Karpas-422 (cell line): ENCODE data around the gene CDCA8. TPM values are rescaled to one million over a fixed set of nuclear protein-coding genes. Genes with fewer than 3 reads are reported as not detected.

ENCODE experiments used
- DNase-seq: peaks from one replicate; pipeline ENCODE4 v3.0.0-alpha.2; 2015
- H2AFZ ChIP-seq: fragments of 200-600 bp; sonication (generic); 2 replicates; pipeline ENCODE4 v1.6.1; 2014; ENCODE audit warnings: antibody characterized with exemption, low read length, mixed read lengths
- H3K27ac ChIP-seq: fragments of 200-600 bp; sonication (generic); 2 replicates; pipeline ENCODE4 v1.5.1; 2014; ENCODE audit warnings: mild to moderate bottlenecking, low read length, moderate library complexity
- H3K27me3 ChIP-seq: fragments of 200-600 bp; sonication (generic); 2 replicates; pipeline ENCODE4 v1.6.1; 2014; ENCODE audit warnings: low read length, mixed read lengths
- H3K36me3 ChIP-seq: fragments of 200-600 bp; sonication (generic); 2 replicates; pipeline ENCODE4 v1.6.1; 2014; ENCODE audit warnings: low read length, mixed read lengths; ENCODE audit not compliant: insufficient read depth
- H3K4me1 ChIP-seq: fragments of 200-600 bp; sonication (generic); 2 replicates; pipeline ENCODE4 v1.6.1; 2014; ENCODE audit warnings: mild to moderate bottlenecking, low read length, mixed read lengths
- H3K4me2 ChIP-seq: fragments of 200-600 bp; sonication (generic); 2 replicates; pipeline ENCODE4 v1.6.1; 2014; ENCODE audit warnings: low read length, low read depth, mild to moderate bottlenecking; ENCODE audit not compliant: poor library complexity, severe bottlenecking
- H3K4me3 ChIP-seq: fragments of 200-600 bp; sonication (generic); 2 replicates; pipeline ENCODE4 v1.5.1; 2014; ENCODE audit warnings: mild to moderate bottlenecking, antibody characterized with exemption, low read length, mixed read lengths
- H3K79me2 ChIP-seq: fragments of 200-600 bp; sonication (generic); 2 replicates; pipeline ENCODE4 v1.6.1; 2014; ENCODE audit warnings: mild to moderate bottlenecking, low read length, mixed read lengths
- H3K9ac ChIP-seq: fragments of 200-600 bp; sonication (generic); 2 replicates; pipeline ENCODE4 v1.6.0; 2014; ENCODE audit warnings: low read length
- H3K9me2 ChIP-seq: fragments of 200-600 bp; sonication (generic), shearing (Covaris generic); replicated peaks from 2 replicates; pipeline ENCODE4 v1.6.0; 2014; ENCODE audit warnings: mild to moderate bottlenecking, low read length, moderate library complexity; ENCODE audit not compliant: insufficient read depth
- H3K9me3 ChIP-seq: fragments of 300-700, 200-600 bp; sonication (generic); 2 replicates; pipeline ENCODE4 v1.6.1; 2014; ENCODE audit warnings: low read length, mixed read lengths
- H4K20me1 ChIP-seq: fragments of 200-600 bp; sonication (generic); 2 replicates; pipeline ENCODE4 v1.6.1; 2014; ENCODE audit warnings: mild to moderate bottlenecking, antibody characterized with exemption, low read length, low read depth; ENCODE audit not compliant: insufficient read depth
- total RNA-seq: library from RNA; depleted of rRNA; stranded (reverse); fragments of >200 nt; shearing (Covaris generic); gene quantifications from 2 replicates; pipeline ENCODE4 v1.2.3, GENCODE V29; 2014; ENCODE audit warnings: low replicate concordance

The CDCA8 gene
- total RNA-seq, 1 experiment from 2014 or later, result 33.1 TPM

GRCh38 chr1:37656026-37656425, 36.3 kb upstream of the CDCA8 start:
- H3K79me2 ChIP-seq, result no peaks in the 10 kb centered on the region
- no peak overlapping the region for H3K4me2 ChIP-seq
- H3K36me3 ChIP-seq, result no peaks in the 10 kb centered on the region
- no peak overlapping the region for H3K27ac ChIP-seq
- H3K9me2 ChIP-seq, result no peaks in the 10 kb centered on the region
- H3K27me3 ChIP-seq, result no peaks in the 10 kb centered on the region
- H4K20me1 ChIP-seq, result no peaks in the 10 kb centered on the region
- no peaks in the 10 kb centered on the region for H3K9me3 ChIP-seq
- no peak overlapping the region for H3K4me3 ChIP-seq
- no peaks in the 10 kb centered on the region for H3K4me1 ChIP-seq
- DNase-seq, result no peak
- H2AFZ ChIP-seq, result no peak overlapping the region
- H3K9ac ChIP-seq, result no peak overlapping the region

GRCh38 chr1:37656881-37657280, 35.4 kb upstream of the CDCA8 start:
- DNase-seq, result no peak
- H3K9ac ChIP-seq, result no peak overlapping the region
- H3K36me3 ChIP-seq, result no peaks in the 10 kb centered on the region

GRCh38 chr1:37657620-37658412, 34.5 kb upstream of the CDCA8 start:
- H3K4me2 ChIP-seq, result no peak overlapping the region

More at GRCh38 chr1:37656881-37657280, 35.4 kb upstream of the CDCA8 start:
- H3K9me3 ChIP-seq, result no peaks in the 10 kb centered on the region
- H3K4me3 ChIP-seq, result no peak overlapping the region
- H4K20me1 ChIP-seq, result no peaks in the 10 kb centered on the region
- H2AFZ ChIP-seq, result no peak overlapping the region
- H3K4me2 ChIP-seq, result no peak overlapping the region
- H3K27me3 ChIP-seq, result no peaks in the 10 kb centered on the region
- no peaks in the 10 kb centered on the region for H3K9me2 ChIP-seq
- no peaks in the 10 kb centered on the region for H3K79me2 ChIP-seq
- no peaks in the 10 kb centered on the region for H3K4me1 ChIP-seq
- H3K27ac ChIP-seq, result no peak overlapping the region

GRCh38 chr1:37658486-37658885, 33.8 kb upstream of the CDCA8 start:
- H3K9ac ChIP-seq, result no peak overlapping the region
- H3K79me2 ChIP-seq, result no peaks in the 10 kb centered on the region
- H2AFZ ChIP-seq, result no peak overlapping the region
- DNase-seq, result no peak
- H3K9me2 ChIP-seq, result no peaks in the 10 kb centered on the region
- no peak overlapping the region for H3K4me2 ChIP-seq
- no peak overlapping the region for H3K27ac ChIP-seq
- no peaks in the 10 kb centered on the region for H3K36me3 ChIP-seq
- no peaks in the 10 kb centered on the region for H3K9me3 ChIP-seq
- H4K20me1 ChIP-seq, result no peaks in the 10 kb centered on the region
- H3K4me3 ChIP-seq, result no peak overlapping the region
- no peaks in the 10 kb centered on the region for H3K4me1 ChIP-seq
- H3K27me3 ChIP-seq, result no peaks in the 10 kb centered on the region

More at GRCh38 chr1:37657620-37658412, 34.5 kb upstream of the CDCA8 start:
- no peak for DNase-seq
- H4K20me1 ChIP-seq, result no peaks in the 10 kb centered on the region
- H3K27ac ChIP-seq, result no peak overlapping the region
- no peaks in the 10 kb centered on the region for H3K79me2 ChIP-seq
- no peaks in the 10 kb centered on the region for H3K9me2 ChIP-seq
- no peaks in the 10 kb centered on the region for H3K9me3 ChIP-seq
- H3K9ac ChIP-seq, result no peak overlapping the region
- H3K4me1 ChIP-seq, result no peaks in the 10 kb centered on the region
- H2AFZ ChIP-seq, result no peak overlapping the region
- no peak overlapping the region for H3K4me3 ChIP-seq
- no peaks in the 10 kb centered on the region for H3K27me3 ChIP-seq
- H3K36me3 ChIP-seq, result no peaks in the 10 kb centered on the region

- Histone ChIP-seq H3K4me1 (no peaks in the 10 kb centered on the region), H3K27me3 (no peaks in the 10 kb centered on the region), H3K36me3 (no peaks in the 10 kb centered on the region), H3K9me2 (no peaks in the 10 kb centered on the region), H3K9me3 (no peaks in the 10 kb centered on the region), H3K27ac (no peak overlapping the region), H3K4me3 (no peak overlapping the region), H4K20me1 (no peaks in the 10 kb centered on the region), H3K9ac (no peak overlapping the region), H2AFZ (no peak overlapping the region), H3K4me2 (no peak overlapping the region), H3K79me2 (no peaks in the 10 kb centered on the region)
- no peak for DNase-seq
Measured at GRCh38 chr1:37660664-37661063, 31.7 kb upstream of the CDCA8 start.

GRCh38 chr1:37661401-37661800, 30.9 kb upstream of the CDCA8 start:
- DNase-seq, result no peak
- Histone ChIP-seq H3K4me3 (no peak overlapping the region), H3K4me1 (no peaks in the 10 kb centered on the region), H3K9ac (no peak overlapping the region), H3K27ac (no peak overlapping the region), H3K79me2 (no peaks in the 10 kb centered on the region), H3K9me2 (no peaks in the 10 kb centered on the region), H3K9me3 (no peaks in the 10 kb centered on the region), H2AFZ (no peak overlapping the region), H3K4me2 (no peak overlapping the region), H3K27me3 (no peaks in the 10 kb centered on the region), H4K20me1 (no peaks in the 10 kb centered on the region), H3K36me3 (no peaks in the 10 kb centered on the region)

GRCh38 chr1:37662031-37662755, 30.1 kb upstream of the CDCA8 start:
- H3K4me2 ChIP-seq, result no peak overlapping the region
- H3K4me3 ChIP-seq, result no peak overlapping the region
- no peaks in the 10 kb centered on the region for H3K9me2 ChIP-seq
- no peak overlapping the region for H2AFZ ChIP-seq
- H3K79me2 ChIP-seq, result no peaks in the 10 kb centered on the region
- no peaks in the 10 kb centered on the region for H3K36me3 ChIP-seq
- no peaks in the 10 kb centered on the region for H4K20me1 ChIP-seq
- no peaks in the 10 kb centered on the region for H3K9me3 ChIP-seq
- H3K27ac ChIP-seq, result no peak overlapping the region
- no peak for DNase-seq
- H3K27me3 ChIP-seq, result no peaks in the 10 kb centered on the region
- H3K9ac ChIP-seq, result no peak overlapping the region
- H3K4me1 ChIP-seq, result no peaks in the 10 kb centered on the region

GRCh38 chr1:37663426-37664000, 28.8 kb upstream of the CDCA8 start:
- no peak overlapping the region for H2AFZ ChIP-seq
- H3K9ac ChIP-seq, result no peak overlapping the region
- H3K4me2 ChIP-seq, result no peak overlapping the region
- DNase-seq, result no peak
- H3K4me3 ChIP-seq, result no peak overlapping the region
- no peaks in the 10 kb centered on the region for H3K9me2 ChIP-seq
- H3K27me3 ChIP-seq, result no peaks in the 10 kb centered on the region
- no peaks in the 10 kb centered on the region for H3K79me2 ChIP-seq
- no peaks in the 10 kb centered on the region for H4K20me1 ChIP-seq
- H3K27ac ChIP-seq, result no peak overlapping the region
- H3K9me3 ChIP-seq, result no peaks in the 10 kb centered on the region
- H3K36me3 ChIP-seq, result no peaks in the 10 kb centered on the region
- H3K4me1 ChIP-seq, result no peaks in the 10 kb centered on the region
